Activated naive CD8-positive, alpha-beta T cell treated with anti-CD3 and anti-CD28 coated beads, Interleukin-2, amount 10 ng/mL, durations not matched to agents 7 days and 5 days (primary cell): ENCODE measurements around the gene PRR15L. TPM values are rescaled to one million over a fixed set of nuclear protein-coding genes. Genes with fewer than 3 reads are reported as not detected.
A peak's percentile ranks its signal among the peaks of the same experiment; 100 is the strongest.

Experiments
- ATAC-seq: fragments of 150-1000 bp; cut with Tn5 transposase; one replicate; pipeline ENCODE4 v1.10.0; 2021; ENCODE audit warnings: low read depth, moderate library complexity
- POLR2A ChIA-PET: fragments of 350-600 bp; sonication (Branson Sonifier 250); formaldehyde crosslinking; loops from one replicate; lab custom pipeline; 2021; ENCODE audit warnings: antibody characterized with exemption; lab: Charles Lee
- DNase-seq: peaks from one replicate; pipeline ENCODE4 v3.0.0; 2021
- H3K27ac Mint-ChIP-seq: one replicate; pipeline ENCODE4 v1.8.0; 2022; ENCODE audit warnings: mild to moderate bottlenecking, mixed read lengths
- H3K27me3 Mint-ChIP-seq: one replicate; pipeline ENCODE4 v1.8.0; 2022; ENCODE audit warnings: mild to moderate bottlenecking, moderate library complexity, mixed read lengths
- H3K36me3 Mint-ChIP-seq: one replicate; pipeline ENCODE4 v1.8.0; 2021; ENCODE audit warnings: mild to moderate bottlenecking, mixed read lengths
- H3K4me1 Mint-ChIP-seq: one replicate; pipeline ENCODE4 v1.8.0; 2021; ENCODE audit warnings: mixed read lengths
- H3K4me3 Mint-ChIP-seq: one replicate; pipeline ENCODE4 v1.8.0; 2022; ENCODE audit warnings: mild to moderate bottlenecking, moderate library complexity, mixed read lengths
- H3K9me3 Mint-ChIP-seq: one replicate; pipeline ENCODE4 v1.8.0; 2021; ENCODE audit warnings: mixed read lengths
- total RNA-seq, 2 experiments: library from RNA; stranded (reverse); gene quantifications; one replicate each; pipeline ENCODE4 v1.2.3, GENCODE V29; 2021

The PRR15L gene
- total RNA-seq, 2 experiments from 2014 or later = not detected

DNA sequence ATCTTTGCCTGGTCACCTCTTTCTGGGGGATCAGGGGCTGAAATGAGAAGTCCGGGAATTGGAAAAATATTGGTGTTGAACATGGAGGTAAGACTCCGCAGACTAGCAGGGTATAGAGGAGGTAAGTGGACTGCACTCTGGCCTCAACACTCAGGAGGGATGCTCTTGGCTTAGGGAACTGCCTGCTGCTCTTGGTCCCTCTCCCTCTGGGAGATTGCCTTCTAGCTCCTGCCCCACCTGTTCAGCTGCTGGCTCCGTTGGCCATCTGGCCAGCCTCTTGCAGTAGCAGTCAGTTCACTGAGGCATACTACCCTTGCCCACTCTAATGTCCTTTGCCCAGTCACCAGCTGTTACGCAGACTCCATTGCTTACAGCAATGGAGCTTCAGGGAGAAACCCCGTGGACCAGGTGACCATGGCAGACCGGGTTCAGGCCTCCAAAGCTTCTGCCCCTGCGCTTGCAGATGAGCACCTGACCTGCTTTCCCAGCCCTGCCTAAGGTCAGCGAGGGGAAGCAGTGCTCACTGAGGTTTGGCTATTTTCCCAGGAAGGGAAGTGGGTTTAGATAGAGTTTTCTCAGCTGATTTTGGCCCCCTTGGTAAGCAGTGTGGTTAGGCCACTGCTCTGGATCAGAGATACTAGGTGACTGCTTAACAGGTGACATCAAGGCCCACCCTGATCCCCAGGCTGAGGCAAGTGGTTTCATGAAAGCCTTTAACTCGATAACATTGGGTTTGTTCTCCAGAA, 25.1 kb upstream of the PRR15L start:
- ATAC-seq (no peak), DNase-seq (no peak)
- H3K27ac Mint-ChIP-seq = peak overlapping the region; percentile 65
- H3K27me3 Mint-ChIP-seq = no peaks in the 10 kb centered on the region
- peaks cover 28% of the 10 kb centered on the region for H3K4me1 Mint-ChIP-seq
- H3K9me3 Mint-ChIP-seq = no peaks in the 10 kb centered on the region
- peaks cover 28% of the 10 kb centered on the region for H3K36me3 Mint-ChIP-seq
- POLR2A ChIA-PET = interaction anchor here (0.6 to 2.4 kb wide), 4 partner anchors 12 to 35 kb away, joined by 3 to 8 read pairs (median 4); partner anchors contain the start of gene CDK5RAP3
- H3K4me3 Mint-ChIP-seq = no peak overlapping the region

GRCh38 chr17:47982091-47982617, 24.5 kb upstream of the PRR15L start:
- DNase-seq = no peak
- H3K9me3 Mint-ChIP-seq = no peaks in the 10 kb centered on the region

DNA sequence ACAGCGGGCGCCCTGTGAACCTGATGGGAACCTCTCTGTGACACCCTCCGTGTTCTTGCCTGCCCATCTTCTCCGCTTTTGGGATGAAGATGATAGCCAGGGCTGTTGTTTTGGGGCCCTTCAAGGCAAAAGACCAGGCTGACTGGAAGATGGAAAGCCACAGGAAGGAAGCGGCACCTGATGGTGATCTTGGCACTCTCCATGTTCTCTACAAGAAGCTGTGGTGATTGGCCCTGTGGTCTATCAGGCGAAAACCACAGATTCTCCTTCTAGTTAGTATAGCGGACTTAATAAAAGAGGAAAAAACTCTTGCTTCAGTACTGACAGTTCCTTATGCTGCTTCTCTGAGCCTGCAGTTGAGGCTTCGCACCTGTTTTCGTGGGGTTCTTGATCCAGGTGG, 23.8 kb upstream of the PRR15L start:
- Mint-ChIP-seq H3K36me3 (peaks cover 29% of the 10 kb centered on the region), H3K27me3 (no peaks in the 10 kb centered on the region), H3K4me1 (peaks cover 28% of the 10 kb centered on the region), H3K9me3 (no peaks in the 10 kb centered on the region), H3K4me3 (peak overlapping the region; percentile 42), H3K27ac (no peak overlapping the region)
- peak; percentile 15 for ATAC-seq
- POLR2A ChIA-PET = interaction anchor here (1.5 to 2.4 kb wide), 2 partner anchors 37 to 39 kb away, joined by 4 to 8 read pairs; no protein-coding TSS in a partner anchor
- DNase-seq = no peak

More at GRCh38 chr17:47982091-47982617, 24.5 kb upstream of the PRR15L start:
- Mint-ChIP-seq H3K27me3 (no peaks in the 10 kb centered on the region), H3K4me3 (no peak overlapping the region), H3K36me3 (peaks cover 28% of the 10 kb centered on the region), H3K27ac (no peak overlapping the region), H3K4me1 (peaks cover 28% of the 10 kb centered on the region)
- POLR2A ChIA-PET = interaction anchor here (0.6 to 2.4 kb wide), 3 partner anchors 12 to 36 kb away, joined by 3 to 8 read pairs (median 4); no protein-coding TSS in a partner anchor
- no peak for ATAC-seq

DNA sequence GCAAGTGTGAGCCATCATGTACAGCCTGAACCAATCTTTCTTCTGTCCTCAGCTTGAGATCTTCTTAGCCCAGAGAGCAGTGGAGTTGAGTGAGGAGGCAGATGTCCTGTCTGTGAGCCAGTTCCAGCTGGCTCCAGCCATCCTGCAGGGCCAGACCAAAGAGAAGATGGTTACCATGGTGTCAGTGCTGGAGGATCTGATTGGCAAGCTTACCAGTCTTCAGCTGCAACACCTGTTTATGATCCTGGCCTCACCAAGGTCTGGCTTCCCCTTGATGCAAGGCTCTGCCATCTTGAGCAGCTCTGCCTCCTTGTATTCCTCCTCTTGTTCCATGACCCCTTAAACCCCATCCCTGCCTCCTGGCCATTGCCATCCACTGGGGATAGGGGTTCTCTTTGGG, 22.9 kb upstream of the PRR15L start:
- H3K27ac Mint-ChIP-seq = peak overlapping the region; percentile 64
- H3K9me3 Mint-ChIP-seq = no peaks in the 10 kb centered on the region
- H3K4me3 Mint-ChIP-seq = no peak overlapping the region
- peaks cover 32% of the 10 kb centered on the region for H3K36me3 Mint-ChIP-seq
- ATAC-seq (no peak), DNase-seq (no peak)
- POLR2A ChIA-PET = interaction anchor here (0.8 to 1.5 kb wide), 2 partner anchors 18 to 40 kb away, joined by 3 to 4 read pairs; no protein-coding TSS in a partner anchor
- H3K27me3 Mint-ChIP-seq = no peaks in the 10 kb centered on the region
- peaks cover 30% of the 10 kb centered on the region for H3K4me1 Mint-ChIP-seq

- POLR2A ChIA-PET = interaction anchor here (1.2 to 2.3 kb wide), 3 partner anchors 33 to 39 kb away, joined by 3 to 14 read pairs (median 7); no protein-coding TSS in a partner anchor
- Mint-ChIP-seq H3K4me1 (peaks cover 26% of the 10 kb centered on the region), H3K27ac (no peak overlapping the region), H3K4me3 (no peak overlapping the region), H3K27me3 (no peaks in the 10 kb centered on the region), H3K9me3 (no peaks in the 10 kb centered on the region), H3K36me3 (peaks cover 28% of the 10 kb centered on the region)
- ATAC-seq = peak; percentile 62
- peak; percentile 65 for DNase-seq
Measured at GRCh38 chr17:47978324-47978723, 20.6 kb upstream of the PRR15L start.

- Mint-ChIP-seq H3K27me3 (no peaks in the 10 kb centered on the region), H3K36me3 (peaks cover 23% of the 10 kb centered on the region), H3K4me3 (no peak overlapping the region), H3K4me1 (peaks cover 28% of the 10 kb centered on the region), H3K27ac (no peak overlapping the region), H3K9me3 (no peaks in the 10 kb centered on the region)
- DNase-seq (no peak), ATAC-seq (no peak)
- POLR2A ChIA-PET = interaction anchor here (1.2 kb wide), 1 partner anchor 34 kb away, joined by 3 read pairs; the partner anchor contains the start of gene PNPO
Measured at GRCh38 chr17:47975823-47976205, 18.1 kb upstream of the PRR15L start.

GRCh38 chr17:47975189-47975822, 17.6 kb upstream of the PRR15L start:
- Mint-ChIP-seq H3K36me3 (peaks cover 21% of the 10 kb centered on the region), H3K27ac (no peak overlapping the region), H3K27me3 (no peaks in the 10 kb centered on the region), H3K4me1 (peaks cover 26% of the 10 kb centered on the region), H3K4me3 (no peak overlapping the region), H3K9me3 (no peaks in the 10 kb centered on the region)
- DNase-seq (no peak), ATAC-seq (no peak)
- POLR2A ChIA-PET = interaction anchor here (1.2 kb wide), 1 partner anchor 34 kb away, joined by 3 read pairs; the partner anchor contains the start of gene PNPO

GRCh38 chr17:47973541-47973940, 15.9 kb upstream of the PRR15L start:
- Mint-ChIP-seq H3K4me3 (no peak overlapping the region), H3K9me3 (no peaks in the 10 kb centered on the region)
- POLR2A ChIA-PET = interaction anchor here (4.2 kb wide), 1 partner anchor 24 kb away, joined by 49 read pairs; no protein-coding TSS in a partner anchor

DNA sequence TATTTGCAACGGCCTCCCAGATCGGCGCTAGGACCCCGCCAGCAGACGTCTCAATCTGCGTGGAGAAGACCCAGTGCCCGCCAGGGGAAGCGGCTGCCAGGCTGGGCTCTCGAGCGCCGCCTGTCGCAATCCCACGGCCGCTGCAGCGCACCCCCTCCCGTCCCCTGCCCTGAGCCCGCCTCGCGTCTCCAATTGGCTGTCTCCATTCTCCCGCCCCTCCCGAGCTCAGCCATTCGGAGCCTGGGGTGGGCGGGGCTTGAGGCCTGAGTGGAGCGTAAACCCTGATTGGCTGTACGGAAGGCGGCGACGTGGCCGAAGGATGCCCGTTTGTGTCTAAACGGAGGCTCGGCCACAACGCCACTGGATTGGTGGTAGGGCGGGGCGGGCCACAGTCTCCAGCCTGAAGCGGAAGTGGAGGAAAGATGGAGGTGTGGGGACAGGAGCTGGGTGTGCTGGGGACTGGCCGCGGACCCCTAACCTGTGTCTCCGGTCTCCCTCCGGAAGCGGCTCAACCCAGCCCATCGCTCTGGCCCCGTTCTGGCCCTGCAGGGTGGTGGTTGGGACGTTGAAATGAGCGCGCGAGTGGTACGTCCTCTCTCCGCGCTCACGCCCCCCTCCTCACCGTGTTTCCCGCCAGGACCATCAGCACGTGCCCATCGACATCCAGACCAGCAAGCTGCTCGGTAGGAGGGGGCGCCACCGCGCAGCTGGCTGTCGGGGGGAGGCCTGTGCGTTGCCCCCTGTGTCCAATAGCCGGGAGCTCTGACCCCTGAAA, 13.2 kb upstream of the PRR15L start, which contains the start of gene CDK5RAP3:
CDK5RAP3 (plus strand) TSS at position 389 of the 775 bp plus-strand sequence; CDS start at position 423, 34 bp downstream.
- Mint-ChIP-seq H3K4me3 (peak within 1 kb of the TSS; percentile 97), H3K9me3 (no peaks in the 10 kb centered on the region), H3K4me1 (peaks cover 28% of the 10 kb centered on the region), H3K36me3 (peaks cover 8% of the 10 kb centered on the region), H3K27me3 (no peaks in the 10 kb centered on the region), H3K27ac (peak within 1 kb of the TSS; percentile 64)
- POLR2A ChIA-PET = interaction anchor here (0.6 to 4.2 kb wide), 21 partner anchors 9 to 1719 kb away, joined by 3 to 49 read pairs (median 5); partner anchors contain the start of genes NFE2L1, PNPO, PRR15L and SCRN2
- DNase-seq = peak; percentile 100
- ATAC-seq = peak; percentile 98

More at GRCh38 chr17:47973541-47973940, 15.9 kb upstream of the PRR15L start:
- Mint-ChIP-seq H3K4me1 (peaks cover 26% of the 10 kb centered on the region), H3K27ac (no peak overlapping the region), H3K27me3 (no peaks in the 10 kb centered on the region), H3K36me3 (peaks cover 11% of the 10 kb centered on the region)
- ATAC-seq (no peak), DNase-seq (no peak)

DNA sequence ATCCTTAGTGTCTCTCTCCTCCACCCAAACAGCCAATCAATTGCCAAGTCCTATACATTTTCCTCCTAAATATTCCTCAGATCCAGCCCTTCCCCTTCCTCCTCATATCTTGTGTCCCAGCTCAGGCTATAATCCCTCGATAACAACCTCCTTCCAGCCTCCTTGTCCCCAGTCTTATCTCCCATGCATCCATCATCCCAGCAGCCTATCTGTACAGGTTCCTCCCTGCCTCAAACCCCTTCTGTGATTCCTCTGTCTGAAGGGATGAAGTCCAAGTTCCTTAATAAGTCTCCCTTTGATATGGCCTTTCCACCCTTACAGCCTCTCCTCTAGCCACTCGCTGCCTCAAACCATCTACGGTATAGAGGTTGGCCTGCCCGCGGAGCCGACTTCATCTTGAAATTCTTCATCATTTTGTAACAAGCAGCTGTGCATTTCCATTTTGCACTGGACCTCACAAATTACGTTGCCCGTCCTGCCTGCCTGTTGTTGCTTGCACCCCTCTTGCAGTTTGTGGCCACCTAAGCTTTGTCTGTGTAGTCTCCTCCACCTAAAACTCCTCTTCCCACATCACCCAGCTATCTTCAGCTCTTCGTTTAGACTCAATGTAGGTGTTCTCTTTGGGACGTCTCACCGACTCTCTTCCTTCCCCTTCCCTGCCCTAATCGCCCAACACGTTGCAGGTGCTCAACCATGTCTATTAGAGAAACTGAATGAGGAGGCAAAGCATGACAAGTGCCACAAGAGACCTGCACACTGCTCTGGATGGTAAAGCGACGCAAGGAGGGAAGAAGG, 12.4 kb upstream of the PRR15L start:
- Mint-ChIP-seq H3K27ac (peak overlapping the region; percentile 64), H3K4me3 (peak overlapping the region; percentile 97), H3K4me1 (peaks cover 26% of the 10 kb centered on the region), H3K27me3 (no peaks in the 10 kb centered on the region), H3K9me3 (no peaks in the 10 kb centered on the region), H3K36me3 (peaks cover 3% of the 10 kb centered on the region)
- DNase-seq (no peak), ATAC-seq (no peak)
- POLR2A ChIA-PET = interaction anchor here (0.6 to 4.2 kb wide), 18 partner anchors 8 to 1719 kb away, joined by 3 to 49 read pairs (median 6); partner anchors contain the start of genes NFE2L1, PNPO, SCRN2 and SP2

DNA sequence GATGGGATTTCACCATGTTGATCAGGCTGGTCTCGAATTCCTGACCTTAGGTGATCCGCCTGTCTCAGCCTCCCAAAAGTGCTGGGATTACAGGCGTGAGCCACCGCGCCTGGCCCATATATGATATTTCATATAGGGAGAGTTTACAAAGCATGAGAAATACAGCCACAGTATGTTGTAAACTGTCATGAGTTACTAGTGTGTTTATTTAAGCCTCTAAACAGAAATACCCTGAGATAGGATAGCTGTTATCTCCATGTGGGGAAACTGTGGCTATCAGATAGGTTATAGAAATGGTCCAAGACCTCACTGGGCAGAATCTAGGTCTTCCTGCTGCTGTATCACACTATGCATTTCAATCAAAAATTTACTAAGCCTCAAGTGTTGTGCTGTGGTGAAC, 11.2 kb upstream of the PRR15L start:
- Mint-ChIP-seq H3K27me3 (peaks cover 3% of the 10 kb centered on the region), H3K36me3 (peaks cover 2% of the 10 kb centered on the region), H3K27ac (no peak overlapping the region), H3K4me1 (peaks cover 26% of the 10 kb centered on the region), H3K4me3 (no peak overlapping the region), H3K9me3 (no peaks in the 10 kb centered on the region)
- DNase-seq = no peak
- POLR2A ChIA-PET = interaction anchor here (2.2 to 3.9 kb wide), 2 partner anchors 9 to 73 kb away, joined by 12 to 32 read pairs; partner anchors contain the start of gene SP2
- ATAC-seq = no peak
